ENCODE measurements around the gene GALR1.

The GALR1 gene

DNA sequence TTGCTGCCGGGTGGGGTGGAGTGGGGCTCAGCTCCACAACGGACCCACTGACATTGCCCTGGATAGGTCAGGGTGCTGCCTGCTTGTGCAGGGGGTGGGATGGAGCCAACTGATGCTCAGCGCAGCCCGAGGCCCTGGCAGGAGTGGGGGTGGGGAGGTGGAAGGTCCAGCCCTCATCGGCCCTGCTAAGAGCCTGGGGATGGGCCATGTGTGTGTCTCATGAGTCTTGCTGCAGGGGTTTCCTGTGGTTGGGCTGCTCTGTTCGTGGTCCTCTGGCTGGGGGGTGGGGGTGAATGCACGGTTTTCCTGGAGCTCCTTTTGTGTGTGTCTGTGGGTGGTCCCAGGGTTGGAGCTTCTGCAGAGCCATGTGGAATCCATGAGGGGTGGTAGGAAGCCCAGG lies 39.4 kb upstream of the GALR1 start:
- Histone ChIP-seq H3K27me3 (replicated peaks) (no peaks in the 10 kb centered on the region), H3K36me3 (replicated peaks) (no peaks in the 10 kb centered on the region), H3K4me3 (ENCODE audit: low read depth, low read length) (no peak overlapping the region), H3K27ac (no peak overlapping the region)
- no peak for DNase-seq
- TF ChIP-seq, protein P1, sequence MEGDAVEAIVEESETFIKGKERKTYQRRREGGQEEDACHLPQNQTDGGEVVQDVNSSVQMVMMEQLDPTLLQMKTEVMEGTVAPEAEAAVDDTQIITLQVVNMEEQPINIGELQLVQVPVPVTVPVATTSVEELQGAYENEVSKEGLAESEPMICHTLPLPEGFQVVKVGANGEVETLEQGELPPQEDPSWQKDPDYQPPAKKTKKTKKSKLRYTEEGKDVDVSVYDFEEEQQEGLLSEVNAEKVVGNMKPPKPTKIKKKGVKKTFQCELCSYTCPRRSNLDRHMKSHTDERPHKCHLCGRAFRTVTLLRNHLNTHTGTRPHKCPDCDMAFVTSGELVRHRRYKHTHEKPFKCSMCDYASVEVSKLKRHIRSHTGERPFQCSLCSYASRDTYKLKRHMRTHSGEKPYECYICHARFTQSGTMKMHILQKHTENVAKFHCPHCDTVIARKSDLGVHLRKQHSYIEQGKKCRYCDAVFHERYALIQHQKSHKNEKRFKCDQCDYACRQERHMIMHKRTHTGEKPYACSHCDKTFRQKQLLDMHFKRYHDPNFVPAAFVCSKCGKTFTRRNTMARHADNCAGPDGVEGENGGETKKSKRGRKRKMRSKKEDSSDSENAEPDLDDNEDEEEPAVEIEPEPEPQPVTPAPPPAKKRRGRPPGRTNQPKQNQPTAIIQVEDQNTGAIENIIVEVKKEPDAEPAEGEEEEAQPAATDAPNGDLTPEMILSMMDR (IDR thresholded peaks at IDR 0.05; ENCODE audit: low read depth, low read length, missing control alignments): no peak
- in situ Hi-C loops (cut with HindIII; ENCODE audit: low pct_ligation_motif_present, low sequenced_read_pairs): loop anchor here (25.0 kb wide), 1 partner anchor 148 kb away; no protein-coding TSS in a partner anchor

DNA sequence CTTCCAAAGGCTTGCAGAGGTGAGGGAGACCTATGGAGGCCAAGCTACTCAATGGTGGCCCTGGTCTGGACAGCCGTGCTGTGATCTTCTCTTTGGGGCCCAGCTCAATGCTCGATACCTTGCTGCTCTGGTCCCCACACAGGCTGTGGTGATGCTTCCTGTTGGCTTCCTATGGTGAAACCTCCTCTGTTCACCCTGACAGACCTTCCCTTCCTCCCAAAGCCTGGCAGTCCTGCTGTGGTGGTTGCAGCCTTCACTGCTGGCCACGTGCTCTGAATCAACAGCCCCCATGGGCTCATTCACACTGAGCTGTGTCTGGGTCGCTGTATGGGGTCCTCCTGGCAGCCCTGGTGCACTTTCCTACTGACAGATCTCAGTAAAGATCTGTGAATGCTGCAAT lies 31.0 kb upstream of the GALR1 start:
- no peak overlapping the region for H3K27ac ChIP-seq
- no peak overlapping the region for H3K4me3 ChIP-seq (ENCODE audit: low read depth, low read length)
- in situ Hi-C loops (cut with HindIII; ENCODE audit: low pct_ligation_motif_present, low sequenced_read_pairs): loop anchor here (25.0 kb wide), 1 partner anchor 156 kb away; no protein-coding TSS in a partner anchor
- no peaks in the 10 kb centered on the region for H3K36me3 ChIP-seq (replicated peaks)
- TF ChIP-seq, protein P1 (IDR thresholded peaks at IDR 0.05; ENCODE audit: low read depth, low read length, missing control alignments): no peak
- no peak for DNase-seq
- no peaks in the 10 kb centered on the region for H3K27me3 ChIP-seq (replicated peaks)

DNA sequence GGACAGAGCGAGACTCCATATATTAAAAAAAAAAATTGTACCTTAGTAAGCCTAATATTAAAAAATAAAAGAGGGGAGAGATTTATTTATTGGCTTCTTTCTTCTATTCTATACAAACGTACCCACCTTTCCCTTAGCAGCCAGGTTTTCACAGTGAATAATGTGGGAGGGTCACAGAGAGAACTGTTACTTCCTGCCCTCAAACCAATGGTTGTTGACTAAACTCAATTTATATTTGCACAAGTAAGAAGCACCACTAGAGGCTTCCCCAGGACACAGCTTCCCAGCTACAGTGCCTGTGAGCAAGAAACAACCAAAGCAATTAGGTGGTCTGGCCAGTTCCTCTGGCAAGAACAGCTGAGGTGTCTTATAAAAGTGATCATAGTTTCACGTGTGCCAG lies 28.9 kb upstream of the GALR1 start:
- TF ChIP-seq, protein P1 (IDR thresholded peaks at IDR 0.05; ENCODE audit: low read depth, low read length, missing control alignments): no peak
- in situ Hi-C loops (cut with HindIII; ENCODE audit: low pct_ligation_motif_present, low sequenced_read_pairs): loop anchor here (25.0 kb wide), 1 partner anchor 158 kb away; no protein-coding TSS in a partner anchor

DNA sequence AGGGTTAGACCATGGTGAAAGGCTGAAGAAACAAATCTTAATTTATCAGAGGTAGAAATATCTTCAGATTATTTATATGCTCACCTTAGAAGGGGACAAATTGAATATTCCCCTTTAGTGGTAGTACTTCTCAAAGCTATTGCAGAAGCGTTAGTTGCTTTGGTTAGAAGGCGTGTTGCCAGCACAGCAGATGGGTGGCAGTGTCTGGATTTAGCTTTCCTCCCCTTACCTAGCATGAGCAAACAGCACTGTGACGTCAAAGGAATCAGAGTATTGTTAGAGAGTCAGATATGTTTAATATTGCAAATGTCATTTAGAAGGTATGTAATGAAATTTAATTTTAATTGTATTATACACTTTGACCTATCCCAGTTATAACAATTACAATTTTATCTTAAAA lies 27.2 kb upstream of the GALR1 start:
- in situ Hi-C loops (cut with HindIII; ENCODE audit: low pct_ligation_motif_present, low sequenced_read_pairs): loop anchor here (25.0 kb wide), 1 partner anchor 160 kb away; no protein-coding TSS in a partner anchor
- Histone ChIP-seq H3K27ac (no peak overlapping the region), H3K27me3 (replicated peaks) (no peaks in the 10 kb centered on the region), H3K36me3 (replicated peaks) (no peaks in the 10 kb centered on the region), H3K4me3 (ENCODE audit: low read depth, low read length) (no peak overlapping the region)
- TF ChIP-seq, protein P1 (IDR thresholded peaks at IDR 0.05; ENCODE audit: low read depth, low read length, missing control alignments): no peak
- DNase-seq: no peak

More for the DNA sequence above, 28.9 kb upstream of the GALR1 start:
- H3K27ac ChIP-seq: no peak overlapping the region
- no peaks in the 10 kb centered on the region for H3K36me3 ChIP-seq (replicated peaks)
- H3K27me3 ChIP-seq (replicated peaks): no peaks in the 10 kb centered on the region
- no peak for DNase-seq
- H3K4me3 ChIP-seq (ENCODE audit: low read depth, low read length): no peak overlapping the region

DNA sequence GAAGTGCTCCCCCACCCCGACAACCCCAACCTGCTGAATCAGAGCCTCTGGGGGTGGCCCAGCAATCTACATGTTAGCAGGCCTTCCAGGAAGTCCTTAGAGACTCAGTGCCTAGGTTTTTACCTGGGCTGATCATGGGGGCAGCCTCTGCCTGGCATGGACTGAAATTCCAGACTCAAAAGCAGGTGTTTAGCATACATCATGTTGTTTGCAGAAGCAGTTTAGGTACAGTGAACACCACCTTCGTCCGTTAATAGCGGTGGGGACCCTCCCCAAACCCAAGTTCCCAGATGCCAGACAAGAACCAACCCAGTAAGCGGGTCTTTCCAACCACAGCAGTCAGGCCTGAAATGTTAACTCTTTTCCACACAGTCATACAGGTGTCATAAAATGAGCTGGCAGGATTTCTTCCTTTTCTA lies 26.4 kb upstream of the GALR1 start:
- in situ Hi-C loops (cut with HindIII; ENCODE audit: low pct_ligation_motif_present, low sequenced_read_pairs): loop anchor here (25.0 kb wide), 1 partner anchor 161 kb away; no protein-coding TSS in a partner anchor
- Histone ChIP-seq H3K36me3 (replicated peaks) (no peaks in the 10 kb centered on the region), H3K27me3 (replicated peaks) (no peaks in the 10 kb centered on the region), H3K4me3 (ENCODE audit: low read depth, low read length) (no peak overlapping the region), H3K27ac (no peak overlapping the region)
- TF ChIP-seq, protein P1 (IDR thresholded peaks at IDR 0.05; ENCODE audit: low read depth, low read length, missing control alignments): no peak
- no peak for DNase-seq

DNA sequence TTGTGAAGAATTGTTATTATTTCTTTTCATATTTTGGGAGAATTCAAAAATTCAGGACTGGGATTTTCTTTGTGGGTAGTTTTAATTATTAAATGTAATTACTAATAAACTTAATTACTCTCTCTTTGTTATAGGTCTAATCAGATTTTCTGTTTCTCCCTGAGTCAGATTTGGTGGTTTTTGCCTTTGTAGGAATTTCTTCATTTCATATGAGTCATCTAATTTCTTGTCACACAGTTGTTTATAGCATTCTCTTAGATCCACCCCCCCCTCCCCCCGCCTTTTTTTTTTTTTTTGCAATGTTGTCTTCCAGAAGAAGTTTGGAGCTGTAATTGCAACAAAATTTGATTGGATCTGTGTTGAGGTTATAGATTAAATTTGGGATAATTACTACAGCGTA lies 26.0 kb upstream of the GALR1 start:
- H3K27ac ChIP-seq: no peak overlapping the region
- H3K27me3 ChIP-seq (replicated peaks): no peaks in the 10 kb centered on the region
- in situ Hi-C loops (cut with HindIII; ENCODE audit: low pct_ligation_motif_present, low sequenced_read_pairs): loop anchor here (25.0 kb wide), 1 partner anchor 161 kb away; no protein-coding TSS in a partner anchor
- no peak for DNase-seq
- TF ChIP-seq, protein P1 (IDR thresholded peaks at IDR 0.05; ENCODE audit: low read depth, low read length, missing control alignments): no peak
- no peaks in the 10 kb centered on the region for H3K36me3 ChIP-seq (replicated peaks)
- no peak overlapping the region for H3K4me3 ChIP-seq (ENCODE audit: low read depth, low read length)
